IMR-90 (cell line): ENCODE results near the gene SLC7A9. TPM values are rescaled to one million over a fixed set of nuclear protein-coding genes. Genes with fewer than 3 reads are reported as not detected.

Source experiments
- ATAC-seq: fragments of 200-7000 bp; cut with Tn5 transposase; 2 replicates; pipeline ENCODE4 v1.9.1; 2020; ENCODE audit warnings: low read depth, mild to moderate bottlenecking, moderate library complexity
- BruUV-seq: library from RNA; stranded (reverse); fragments of 400-500 nt; replicated peaks from 2 replicates; lab custom pipeline; 2021; lab: Mats Ljungman, UMichigan
- CTCF ChIA-PET: fragments of 300-600 bp; formaldehyde crosslinking; extraction: SDS; loops from one replicate; lab custom pipeline; 2021; ENCODE audit warnings: antibody characterized with exemption; lab: Yijun Ruan, JAX
- POLR2A ChIA-PET: fragments of 300-600 bp; sonication (Branson Sonifier 250); formaldehyde crosslinking; loops from one replicate; lab custom pipeline; 2022; ENCODE audit warnings: antibody characterized with exemption; ENCODE audit not compliant: unreplicated experiment; lab: Charles Lee
- DNase-seq: peaks from one replicate; pipeline ENCODE4 v3.0.0; 2013
- H2AFZ ChIP-seq: replicated peaks from 2 replicates; pipeline ENCODE3; 2013; ENCODE audit warnings: low read length, mild to moderate bottlenecking; ENCODE audit not compliant: poor library complexity
- H2AK5ac ChIP-seq: 2 replicates; pipeline ENCODE4 v1.6.1; 2013; ENCODE audit warnings: low read depth, low read length, inconsistent platforms
- H2AK9ac ChIP-seq: replicated peaks from 2 replicates; pipeline ENCODE3; 2013; ENCODE audit warnings: mild to moderate bottlenecking, low read depth, low read length, moderate library complexity; ENCODE audit not compliant: poor library complexity
- H2BK120ac ChIP-seq: 2 replicates; pipeline ENCODE4 v1.6.1; 2013; ENCODE audit warnings: low read depth, low read length, inconsistent platforms
- H2BK15ac ChIP-seq: 3 replicates; pipeline ENCODE4 v1.6.1; 2013; ENCODE audit warnings: low read depth, low read length, inconsistent platforms
- H2BK20ac ChIP-seq: 2 replicates; pipeline ENCODE4 v1.6.1; 2013; ENCODE audit warnings: low read depth, mild to moderate bottlenecking, inconsistent platforms, low read length, moderate library complexity
- H2BK5ac ChIP-seq: 2 replicates; pipeline ENCODE4 v1.6.1; 2013; ENCODE audit warnings: mild to moderate bottlenecking, low read depth, low read length, inconsistent platforms; ENCODE audit not compliant: poor library complexity, severe bottlenecking
- H3K14ac ChIP-seq: replicated peaks from 2 replicates; pipeline ENCODE4 v1.6.1; 2013; ENCODE audit warnings: low read depth, low read length, inconsistent platforms
- H3K18ac ChIP-seq: 2 replicates; pipeline ENCODE4 v1.6.1; 2013; ENCODE audit warnings: low read depth, low read length, control low read depth
- H3K23ac ChIP-seq: 2 replicates; pipeline ENCODE4 v1.6.1; 2013; ENCODE audit warnings: low read depth, low read length, inconsistent platforms
- H3K27ac ChIP-seq: 2 replicates; pipeline ENCODE4 v1.5.1; 2013; ENCODE audit warnings: mild to moderate bottlenecking, control low read depth, low read length; ENCODE audit not compliant: insufficient read depth
- H3K27me3 ChIP-seq: 2 replicates; pipeline ENCODE4 v1.6.1; 2013; ENCODE audit warnings: low read length; ENCODE audit not compliant: control insufficient read depth, insufficient read depth
- H3K36me3 ChIP-seq: 2 replicates; pipeline ENCODE4 v1.6.1; 2013; ENCODE audit warnings: low read length, mixed read lengths; ENCODE audit not compliant: control insufficient read depth, insufficient read depth
- H3K4ac ChIP-seq: 2 replicates; pipeline ENCODE4 v1.6.1; 2013; ENCODE audit warnings: low read depth, low read length, inconsistent platforms
- H3K4me1 ChIP-seq: 2 replicates; pipeline ENCODE4 v1.6.1; 2013; ENCODE audit warnings: low read length, mixed read lengths; ENCODE audit not compliant: control insufficient read depth, insufficient read depth
- H3K4me2 ChIP-seq: 2 replicates; pipeline ENCODE4 v1.6.1; 2013; ENCODE audit warnings: low read depth, mild to moderate bottlenecking, control low read depth, low read length, moderate library complexity
- H3K4me3 ChIP-seq: 2 replicates; pipeline ENCODE4 v1.5.1; 2013; ENCODE audit warnings: low read depth, mild to moderate bottlenecking, control low read depth, low read length, moderate library complexity; ENCODE audit not compliant: insufficient read depth
- H3K56ac ChIP-seq: 2 replicates; pipeline ENCODE4 v1.6.1; 2013; ENCODE audit warnings: low read length, inconsistent platforms; ENCODE audit not compliant: insufficient read depth; ENCODE audit errors: extremely low read depth
- H3K79me1 ChIP-seq, 2 experiments: 2 replicates each; pipeline ENCODE4 v1.6.1; 2013; ENCODE audit warnings: low read length in 2 of 2, inconsistent platforms in 1 of 2, low read depth in 1 of 2
- H3K9ac ChIP-seq: 2 replicates; pipeline ENCODE4 v1.6.1; 2013; ENCODE audit warnings: low read depth, low read length, control low read depth
- H3K9me1 ChIP-seq: 2 replicates; pipeline ENCODE4 v1.6.1; 2013; ENCODE audit warnings: low read length, inconsistent platforms; ENCODE audit not compliant: insufficient read depth
- H3K9me3 ChIP-seq: 2 replicates; pipeline ENCODE4 v1.6.1; 2013; ENCODE audit warnings: low read length; ENCODE audit not compliant: control insufficient read depth, insufficient read depth
- H4K20me1 ChIP-seq: 2 replicates; pipeline ENCODE4 v1.6.1; 2013; ENCODE audit warnings: low read length, inconsistent platforms; ENCODE audit not compliant: insufficient read depth
- H4K5ac ChIP-seq: 2 replicates; pipeline ENCODE4 v1.6.1; 2013; ENCODE audit warnings: mild to moderate bottlenecking, low read depth, low read length, control low read depth
- H4K8ac ChIP-seq, 2 experiments: 2 replicates each; pipeline ENCODE4 v1.6.1; 2013; ENCODE audit warnings: low read depth in 2 of 2, low read length in 2 of 2, control low read depth in 1 of 2, inconsistent platforms in 1 of 2
- H4K91ac ChIP-seq: 2 replicates; pipeline ENCODE4 v1.6.1; 2013; ENCODE audit warnings: low read depth, low read length, inconsistent platforms; ENCODE audit not compliant: insufficient read depth
- MAZ ChIP-seq: IDR thresholded peaks from 2 replicates; pipeline ENCODE4 v1.6.1; 2012; ENCODE audit warnings: low read depth, mild to moderate bottlenecking, low read length, improper control_type of control experiment, moderate library complexity, borderline replicate concordance
- SMC3 ChIP-seq: fragments of 150-350 bp; IDR thresholded peaks from 2 replicates; pipeline ENCODE4 v1.6.1; 2016; ENCODE audit warnings: low read depth, mild to moderate bottlenecking, antibody characterized with exemption, low read length, moderate library complexity
- USF2 ChIP-seq: fragments of 150-350 bp; IDR thresholded peaks from 2 replicates; pipeline ENCODE4 v1.6.1; 2017; ENCODE audit warnings: mild to moderate bottlenecking, antibody characterized with exemption, low read length, low read depth
- WGBS, 2 experiments: methylation state at CpG; one replicate each; pipeline versions ENCODE4 v1.1.5 to v1.1.7; 2013; ENCODE audit warnings: missing lambda C conversion rate in 2 of 2; ENCODE audit not compliant: insufficient read length in 1 of 2; ENCODE audit errors: extremely low coverage in 2 of 2; 5-methylcytosine and 5-hydroxymethylcytosine counted together
- dilution Hi-C: fragments of 300-500 bp; cut with HindIII; formaldehyde crosslinking; loops from one replicate; pipeline ENCODE4 v1.14.3; 2018; ENCODE audit warnings: low sequenced_read_pairs; ENCODE audit not compliant: unreplicated experiment
- in situ Hi-C: fragments of 300-500 bp; cut with MboI; formaldehyde crosslinking; loops from 3 replicates; pipeline ENCODE4 v1.14.3; 2019; ENCODE audit warnings: low sequenced_read_pairs, inconsistent platforms, mixed read lengths
- intact Hi-C: fragments of 100-400 bp; cut with micrococcal nuclease; formaldehyde crosslinking; loops from 2 replicates; pipeline ENCODE4 v1.10.0; 2022
- polyA plus RNA-seq, 3 experiments: library from polyadenylated mRNA; depleted of rRNA; stranded (reverse); fragments of >200 nt; gene quantifications; 2 replicates each; pipeline ENCODE4 v1.2.3, GENCODE V29; 2012; ENCODE audit warnings: low replicate concordance in 1 of 3
- total RNA-seq: library from RNA; depleted of rRNA; stranded (reverse); fragments of >200 nt; gene quantifications from 2 replicates; pipeline ENCODE4 v1.2.3, GENCODE V29; 2012

Gene SLC7A9
- total and polyA plus RNA-seq, 2 of the 4 experiments (the other 2 are of a cell fraction), result not detected

GRCh38 chr19:32812571-32812970 lies 57.0 kb downstream of the SLC7A9 start:
- Histone ChIP-seq H3K14ac (no peak overlapping the region), H4K20me1 (no peaks in the 10 kb centered on the region), H2AK9ac (no peak overlapping the region), H3K9me1 (no peaks in the 10 kb centered on the region), H3K18ac (no peak overlapping the region), H3K56ac (no peak overlapping the region), H2AK5ac (no peak overlapping the region), H2BK20ac (no peak overlapping the region), H3K9ac (no peak overlapping the region), H3K4me1 (no peaks in the 10 kb centered on the region), H3K23ac (no peak overlapping the region), H3K27me3 (peaks cover 5% of the 10 kb centered on the region; the same call in 1 of the 2 replicates), H3K4me3 (no peak overlapping the region), H2AFZ (no peak overlapping the region), H3K9me3 (no peaks in the 10 kb centered on the region), H2BK120ac (no peak overlapping the region), H3K27ac (no peak overlapping the region), H3K4ac (no peak overlapping the region), H3K4me2 (no peak overlapping the region), H2BK5ac (no peak overlapping the region), H4K91ac (no peak overlapping the region), H3K36me3 (no peaks in the 10 kb centered on the region), H2BK15ac (no peak overlapping the region), H4K5ac (no peak overlapping the region), H4K8ac (no peak overlapping the region), H3K79me1 (no peaks in the 10 kb centered on the region)
- intact Hi-C loops (no loop called here), dilution Hi-C loops (no loop called here), in situ Hi-C loops (no loop called here)
- WGBS, 2 experiments, result no CpG with 5 or more reads among the region's 3 CpGs
- POLR2A ChIA-PET, result no interaction called here
- CTCF ChIA-PET, result no interaction called here
- DNase-seq (no peak), ATAC-seq (no peak)
- BruUV-seq, result no TSS peak
- TF ChIP-seq SMC3 (no peak), MAZ (no peak), USF2 (no peak)
